AG09319 (cell line): Measurements from ENCODE around the gene PPP2R5A.

ENCODE experiments used
- DNase-seq: peaks from one replicate; pipeline ENCODE4 v3.0.0-alpha.2; 2010; ENCODE audit warnings: low read depth; ENCODE audit errors: extremely low read depth
- TF ChIP-seq, protein P1 (sequence below): IDR thresholded peaks from 2 replicates; pipeline ENCODE4 v1.5.1; 2011; ENCODE audit warnings: low read depth, mild to moderate bottlenecking, inconsistent platforms, low read length, moderate library complexity

Gene PPP2R5A

DNA sequence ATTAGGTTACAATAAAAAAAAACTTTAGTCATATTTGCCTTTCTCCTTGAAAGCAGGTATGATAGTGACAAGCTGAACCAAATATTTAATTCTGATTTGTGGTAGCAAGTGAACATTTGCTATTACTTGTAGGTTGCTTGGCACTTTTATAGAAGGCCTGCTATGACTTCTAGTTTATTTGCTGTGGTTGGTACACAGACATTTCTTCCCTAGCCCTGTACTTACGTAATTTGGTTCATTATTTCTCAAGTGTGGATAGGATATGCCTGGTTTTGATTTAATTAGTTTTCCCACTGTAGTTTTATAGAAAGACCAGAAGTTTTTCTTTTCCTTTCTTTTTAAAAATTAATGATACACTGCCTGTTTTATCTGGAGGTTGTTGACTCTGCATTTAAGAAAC is 55.9 kb downstream of the PPP2R5A start:
- TF ChIP-seq, protein P1, sequence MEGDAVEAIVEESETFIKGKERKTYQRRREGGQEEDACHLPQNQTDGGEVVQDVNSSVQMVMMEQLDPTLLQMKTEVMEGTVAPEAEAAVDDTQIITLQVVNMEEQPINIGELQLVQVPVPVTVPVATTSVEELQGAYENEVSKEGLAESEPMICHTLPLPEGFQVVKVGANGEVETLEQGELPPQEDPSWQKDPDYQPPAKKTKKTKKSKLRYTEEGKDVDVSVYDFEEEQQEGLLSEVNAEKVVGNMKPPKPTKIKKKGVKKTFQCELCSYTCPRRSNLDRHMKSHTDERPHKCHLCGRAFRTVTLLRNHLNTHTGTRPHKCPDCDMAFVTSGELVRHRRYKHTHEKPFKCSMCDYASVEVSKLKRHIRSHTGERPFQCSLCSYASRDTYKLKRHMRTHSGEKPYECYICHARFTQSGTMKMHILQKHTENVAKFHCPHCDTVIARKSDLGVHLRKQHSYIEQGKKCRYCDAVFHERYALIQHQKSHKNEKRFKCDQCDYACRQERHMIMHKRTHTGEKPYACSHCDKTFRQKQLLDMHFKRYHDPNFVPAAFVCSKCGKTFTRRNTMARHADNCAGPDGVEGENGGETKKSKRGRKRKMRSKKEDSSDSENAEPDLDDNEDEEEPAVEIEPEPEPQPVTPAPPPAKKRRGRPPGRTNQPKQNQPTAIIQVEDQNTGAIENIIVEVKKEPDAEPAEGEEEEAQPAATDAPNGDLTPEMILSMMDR = no peak
- DNase-seq = no peak

DNA sequence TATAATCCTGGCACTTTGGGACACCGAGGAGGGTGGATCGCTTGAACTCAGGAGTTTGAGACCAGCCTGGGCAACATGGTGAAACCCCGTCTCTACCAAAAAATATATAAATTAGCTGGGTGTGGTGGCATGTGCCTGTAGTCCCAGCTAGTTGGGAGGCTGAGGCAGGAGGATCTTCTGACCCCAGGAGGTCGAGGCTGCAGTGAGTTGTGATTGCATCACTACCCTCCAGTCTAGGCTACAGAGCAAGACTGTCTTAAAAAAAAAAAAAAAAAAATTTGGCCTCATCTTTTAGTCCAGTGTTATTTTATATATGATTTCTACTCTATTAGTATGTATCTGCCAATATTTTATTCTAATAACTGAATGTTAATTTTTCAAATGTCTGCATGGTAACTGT is 59.7 kb downstream of the PPP2R5A start:
- TF ChIP-seq, protein P1 = no peak
- no peak for DNase-seq

DNA sequence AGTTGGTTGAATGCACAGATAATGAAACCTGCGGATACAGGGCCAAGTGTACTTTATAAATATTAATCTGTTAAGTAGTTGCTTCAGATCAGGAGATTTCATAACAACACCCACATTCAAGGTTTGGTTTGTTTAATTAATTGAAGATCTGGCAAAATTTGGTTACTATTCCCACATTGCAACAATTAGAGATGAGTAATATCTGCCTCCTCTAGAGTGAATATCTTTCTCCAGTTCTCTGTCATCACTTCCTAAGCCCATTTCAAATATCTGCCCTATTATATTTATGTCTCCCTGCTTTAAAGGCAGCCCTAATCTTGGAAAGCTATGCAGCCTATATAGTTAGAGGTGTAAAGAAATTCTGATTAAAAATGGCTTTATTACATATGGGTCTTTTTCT is 61.4 kb downstream of the PPP2R5A start:
- TF ChIP-seq, protein P1 = no peak
- DNase-seq = no peak

DNA sequence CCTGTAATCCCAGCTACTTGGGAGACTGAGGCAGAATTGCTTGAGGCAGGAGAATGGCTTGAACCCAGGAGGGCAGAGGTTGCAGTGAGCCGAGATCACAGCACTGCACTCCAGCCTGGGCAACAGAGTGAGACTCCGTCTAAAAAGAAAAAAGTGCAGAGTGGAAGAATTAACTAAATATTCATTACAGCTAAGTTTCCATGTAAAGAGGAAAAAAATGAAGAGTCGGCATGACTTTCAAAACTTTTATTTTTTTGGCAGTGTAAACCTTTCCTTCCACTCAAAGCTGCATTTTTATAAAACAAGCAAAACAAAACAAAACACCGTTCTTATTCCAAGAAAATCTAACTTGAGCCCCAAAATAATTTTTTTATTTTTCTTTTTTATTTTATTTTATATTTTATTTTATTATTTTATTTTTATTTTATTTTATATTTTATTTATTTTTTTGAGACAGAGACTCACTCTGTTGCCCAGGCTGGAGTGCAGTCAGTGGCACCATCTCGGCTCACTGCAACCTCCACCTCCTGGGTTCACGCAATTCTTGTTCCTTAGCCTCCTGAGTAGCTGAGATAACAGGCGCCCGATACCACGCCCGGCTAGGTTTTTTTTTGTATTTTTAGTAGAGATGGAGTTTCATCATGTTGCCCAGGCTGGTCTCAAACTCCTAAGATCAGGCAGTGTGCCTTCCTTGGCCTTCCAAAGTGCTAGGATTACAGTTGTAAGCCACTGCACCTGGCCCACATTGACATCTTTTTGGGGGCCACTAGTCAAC is 66.6 kb downstream of the PPP2R5A start:
- DNase-seq = no peak

DNA sequence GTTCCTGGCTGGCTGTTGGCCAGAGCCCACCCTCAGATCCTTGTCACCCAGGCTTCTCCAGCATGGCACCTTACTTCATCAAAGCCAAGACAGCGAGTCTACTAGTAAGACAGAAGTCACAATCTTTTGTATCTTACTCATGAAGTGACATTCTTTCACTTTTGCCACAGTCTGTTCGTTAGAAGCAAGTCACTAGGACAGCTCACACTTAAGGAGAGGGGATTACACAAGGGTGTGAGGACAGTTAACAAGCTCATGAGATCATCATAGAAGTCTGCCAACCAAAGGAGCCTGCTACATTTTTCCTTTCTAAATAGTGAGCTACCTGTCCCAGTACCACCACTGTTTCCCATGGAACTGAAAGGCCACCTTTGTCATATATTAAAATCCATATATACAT is 68.0 kb downstream of the PPP2R5A start:
- no peak for DNase-seq
- TF ChIP-seq, protein P1 = no peak

More for the DNA sequence above, 66.6 kb downstream of the PPP2R5A start:
- TF ChIP-seq, protein P1 = no peak

DNA sequence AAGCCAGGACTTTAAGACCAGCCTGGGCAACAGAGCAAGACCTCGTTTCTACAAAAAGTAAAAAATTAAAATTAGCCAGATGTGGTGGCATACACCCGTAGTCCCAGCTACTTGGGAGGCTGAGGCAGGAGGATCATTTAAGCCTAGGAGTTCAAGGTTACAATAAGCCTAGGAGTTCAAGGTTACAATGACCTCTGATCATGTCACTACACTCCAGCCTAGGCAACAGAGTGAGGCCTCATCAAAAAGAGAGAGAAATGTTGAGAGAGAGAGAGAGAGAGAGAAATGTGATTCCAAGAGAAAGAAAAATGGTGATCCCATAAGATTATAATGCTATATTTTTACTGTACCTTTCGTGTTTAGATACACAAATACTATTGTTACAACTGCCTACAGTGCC is 69.3 kb downstream of the PPP2R5A start:
- TF ChIP-seq, protein P1 = no peak
- no peak for DNase-seq

DNA sequence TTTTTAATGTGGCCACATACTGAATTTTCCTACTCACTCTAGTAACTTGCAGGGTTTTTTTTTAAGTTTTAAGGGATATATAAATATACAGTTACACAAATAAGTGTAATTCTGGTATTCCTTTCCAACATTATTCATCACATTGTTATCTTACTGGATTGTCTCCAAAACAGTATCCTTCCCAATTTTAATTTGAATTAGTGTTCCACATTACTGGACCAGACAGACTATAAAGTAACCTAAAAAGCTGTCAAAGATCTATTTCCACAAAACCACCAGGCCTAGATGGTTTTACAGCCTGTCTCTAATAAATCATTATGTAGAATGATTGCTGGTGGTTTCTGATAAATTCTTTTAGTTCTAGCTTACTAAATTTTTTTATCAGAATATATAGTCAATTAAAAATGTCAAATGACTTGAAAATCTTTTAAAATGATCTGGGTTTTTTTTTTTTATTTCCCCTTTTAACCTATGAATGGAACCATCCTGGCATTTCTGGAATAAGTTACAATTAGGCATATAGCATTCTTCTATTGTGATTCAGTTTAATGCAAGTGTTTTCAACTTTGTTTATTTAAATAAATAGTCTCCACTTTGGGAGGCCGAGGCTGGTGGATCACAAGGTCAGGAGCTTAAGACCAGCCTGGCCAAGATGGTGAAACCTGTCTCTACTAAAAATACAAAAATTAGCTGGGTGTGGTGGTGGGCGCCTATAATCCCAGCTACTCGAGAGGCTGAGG is 70.2 kb downstream of the PPP2R5A start:
- no peak for DNase-seq
- TF ChIP-seq, protein P1 = no peak
